GM23338 (cell line): ENCODE measurements around the gene EXOC6B. TPM values are rescaled to one million over a fixed set of nuclear protein-coding genes. Genes with fewer than 3 reads are reported as not detected.

Experiments
- ATAC-seq: fragments of 200-7000 bp; cut with Tn5 transposase; 3 replicates; pipeline ENCODE4 v1.9.1; 2020
- DNase-seq: peaks from one replicate; pipeline ENCODE4 v3.0.0-alpha.2; 2015; ENCODE audit warnings: low spot score
- H2AFZ ChIP-seq: fragments of 200-600 bp; sonication (generic); 2 replicates; pipeline ENCODE4 v1.8.0; 2016; ENCODE audit warnings: antibody characterized with exemption, mild to moderate bottlenecking, moderate library complexity
- H3F3A ChIP-seq: fragments of 200-600 bp; sonication (generic); replicated peaks from 2 replicates; pipeline ENCODE4 v1.8.0; 2017; ENCODE audit warnings: antibody characterized with exemption, mixed run types, low read depth
- H3K27ac ChIP-seq: fragments of 200-600 bp; sonication (generic); 2 replicates; pipeline ENCODE4 v1.6.1; 2016; ENCODE audit warnings: low read depth
- H3K27me3 ChIP-seq: fragments of 200-600 bp; sonication (generic); 2 replicates; pipeline ENCODE4 v1.8.0; 2016; ENCODE audit warnings: mild to moderate bottlenecking, mixed run types, moderate library complexity; ENCODE audit not compliant: insufficient read depth
- H3K36me3 ChIP-seq: fragments of 200-600 bp; sonication (generic); 2 replicates; pipeline ENCODE4 v1.8.0; 2016; ENCODE audit warnings: mild to moderate bottlenecking; ENCODE audit not compliant: insufficient read depth
- H3K4me1 ChIP-seq: fragments of 200-600 bp; sonication (generic); 2 replicates; pipeline ENCODE4 v1.8.0; 2016; ENCODE audit warnings: mild to moderate bottlenecking, moderate library complexity; ENCODE audit not compliant: insufficient read depth
- H3K4me2 ChIP-seq: fragments of 200-600 bp; sonication (generic); 2 replicates; pipeline ENCODE4 v1.7.1; 2017; ENCODE audit warnings: mixed run types
- H3K4me3 ChIP-seq: fragments of 200-600 bp; sonication (generic); 2 replicates; pipeline ENCODE4 v1.6.1; 2016; ENCODE audit warnings: mixed run types
- H3K79me2 ChIP-seq: fragments of 200-600 bp; sonication (generic); replicated peaks from 2 replicates; pipeline ENCODE4 v1.8.0; 2017; ENCODE audit warnings: mild to moderate bottlenecking; ENCODE audit not compliant: insufficient read depth
- H3K9me2 ChIP-seq: fragments of 200-600 bp; sonication (generic); 2 replicates; pipeline ENCODE4 v1.8.0; 2017; ENCODE audit not compliant: insufficient read depth
- H4K20me1 ChIP-seq: fragments of 200-600 bp; sonication (generic); replicated peaks from 2 replicates; pipeline ENCODE4 v1.8.0; 2017; ENCODE audit warnings: mild to moderate bottlenecking; ENCODE audit not compliant: insufficient read depth
- H3K27ac Mint-ChIP-seq: 2 replicates; pipeline ENCODE4 v1.8.0; 2020; ENCODE audit warnings: inconsistent platforms, mild to moderate bottlenecking, moderate library complexity, mixed read lengths
- H3K27me3 Mint-ChIP-seq: 3 replicates; pipeline ENCODE4 v1.8.0; 2022; ENCODE audit warnings: low read depth, mild to moderate bottlenecking, moderate library complexity, mixed read lengths, inconsistent platforms; ENCODE audit not compliant: insufficient read depth, poor library complexity
- H3K36me3 Mint-ChIP-seq: 3 replicates; pipeline ENCODE4 v1.8.0; 2021; ENCODE audit warnings: low read depth, mild to moderate bottlenecking, inconsistent platforms, moderate library complexity, mixed read lengths
- H3K4me1 Mint-ChIP-seq: 3 replicates; pipeline ENCODE4 v1.8.0; 2020; ENCODE audit warnings: mild to moderate bottlenecking, inconsistent platforms, mixed read lengths
- H3K4me3 Mint-ChIP-seq: 3 replicates; pipeline ENCODE4 v1.8.0; 2021; ENCODE audit warnings: moderate library complexity, mild to moderate bottlenecking, inconsistent platforms, mixed read lengths
- H3K9me3 Mint-ChIP-seq: 3 replicates; pipeline ENCODE4 v1.8.0; 2020; ENCODE audit warnings: moderate library complexity, mild to moderate bottlenecking, inconsistent platforms, mixed read lengths
- CREB1 ChIP-seq: fragments of 250-450 bp; sonication (Bioruptor Pico); IDR thresholded peaks from 2 replicates; pipeline ENCODE4 v1.5.0; 2020; ENCODE audit warnings: low read depth, mild to moderate bottlenecking, moderate library complexity
- ETS1 ChIP-seq: IDR thresholded peaks from 2 replicates; pipeline ENCODE4 v1.6.1; 2016; ENCODE audit warnings: antibody characterized with exemption
- EZH2phosphoT487 ChIP-seq: fragments of 200-600 bp; sonication (generic); IDR thresholded peaks from one replicate; pipeline ENCODE4 v1.8.1; 2018; ENCODE audit warnings: antibody characterized with exemption; ENCODE audit not compliant: unreplicated experiment
- JUNB ChIP-seq: IDR thresholded peaks from one replicate; pipeline ENCODE4 v1.6.1; 2016; ENCODE audit warnings: antibody characterized with exemption; ENCODE audit not compliant: unreplicated experiment
- NANOG ChIP-seq: IDR thresholded peaks from 2 replicates; pipeline ENCODE4 v1.6.1; 2016; ENCODE audit warnings: antibody characterized with exemption, borderline replicate concordance
- POLR2AphosphoS5 ChIP-seq: IDR thresholded peaks from 2 replicates; pipeline ENCODE4 v1.6.1; 2016; ENCODE audit warnings: antibody characterized with exemption, low read depth
- ZNF331 ChIP-seq: fragments of 250-450 bp; sonication (Bioruptor Pico); IDR thresholded peaks from 2 replicates; pipeline ENCODE4 v1.5.0; 2020; ENCODE audit warnings: low read depth, mild to moderate bottlenecking, moderate library complexity
- ZNF462 ChIP-seq: fragments of 250-450 bp; sonication (Bioruptor Pico); IDR thresholded peaks from 2 replicates; pipeline ENCODE4 v1.5.0; 2020; ENCODE audit warnings: mild to moderate bottlenecking, moderate library complexity
- polyA plus RNA-seq: library from polyadenylated mRNA; unstranded; fragments of >200 nt; fragmentation: Nextera tagmentation; extraction: Ambion mirVana; gene quantifications from 2 replicates; pipeline ENCODE4 v1.2.1, GENCODE V29; 2016
- total RNA-seq: library from RNA; depleted of rRNA; stranded (reverse); fragments of >200 nt; shearing (Covaris generic); gene quantifications from 2 replicates; pipeline ENCODE4 v1.2.3, GENCODE V29; 2014

The EXOC6B gene
- total and polyA plus RNA-seq, 2 experiments from 2014 or later, result 7.2 to 45.9 TPM

- Histone ChIP-seq H3K4me1 (peaks cover 22% of the 10 kb centered on the region), H3K4me3 (no peak overlapping the region), H3K9me2 (no peaks in the 10 kb centered on the region), H3K36me3 (no peaks in the 10 kb centered on the region), H3K27me3 (no peaks in the 10 kb centered on the region), H3K79me2 (no peaks in the 10 kb centered on the region), H2AFZ (no peak overlapping the region), H4K20me1 (no peaks in the 10 kb centered on the region), H3F3A (no peaks in the 10 kb centered on the region), H3K4me2 (no peak overlapping the region), H3K27ac (no peak overlapping the region)
- DNase-seq (no peak), ATAC-seq (no peak)
- Mint-ChIP-seq H3K4me1 (peaks cover 7% of the 10 kb centered on the region; the same call in 2 of the 3 replicates), H3K4me3 (no peak overlapping the region), H3K9me3 (no peaks in the 10 kb centered on the region), H3K27ac (no peak overlapping the region), H3K27me3 (no peaks in the 10 kb centered on the region), H3K36me3 (no peaks in the 10 kb centered on the region)
- TF ChIP-seq EZH2phosphoT487 (no peak), CREB1 (CRISPR knock-in tag) (no peak), ETS1 (no peak), ZNF462 (CRISPR knock-in tag) (no peak), POLR2AphosphoS5 (no peak), ZNF331 (no peak), NANOG (no peak), JUNB (no peak)
Observed at GRCh38 chr2:72512376-72512775, 313.5 kb downstream of the EXOC6B start.
